ENCODE results near the gene ARFIP1.

Gene ARFIP1

GRCh38 chr4:152949930-152950329, 170.2 kb downstream of the ARFIP1 start:
- TF ChIP-seq CTCF (IDR thresholded peaks at IDR 0.05; ENCODE audit: insufficient read depth, low read depth, low read length, missing control alignments), result no peak
- no peak for DNase-seq (ENCODE audit: low read depth)
- no peak overlapping the region for H3K4me3 ChIP-seq (ENCODE audit: low read length)

- no peak for TF ChIP-seq CTCF (IDR thresholded peaks at IDR 0.05; ENCODE audit: insufficient read depth, low read depth, low read length, missing control alignments)
- H3K4me3 ChIP-seq (ENCODE audit: low read length), result no peak overlapping the region
- DNase-seq (ENCODE audit: low read depth), result no peak
These were observed 170.9 kb downstream of the ARFIP1 start for GRCh38 chr4:152950402-152951274.

GRCh38 chr4:152951348-152951747, 171.6 kb downstream of the ARFIP1 start:
- no peak overlapping the region for H3K4me3 ChIP-seq (ENCODE audit: low read length)
- no peak for DNase-seq (ENCODE audit: low read depth)
- TF ChIP-seq CTCF (IDR thresholded peaks at IDR 0.05; ENCODE audit: insufficient read depth, low read depth, low read length, missing control alignments), result no peak

GRCh38 chr4:152953514-152953913, 173.8 kb downstream of the ARFIP1 start:
- no peak for TF ChIP-seq CTCF (IDR thresholded peaks at IDR 0.05; ENCODE audit: insufficient read depth, low read depth, low read length, missing control alignments)
- H3K4me3 ChIP-seq (ENCODE audit: low read length), result no peak overlapping the region
- DNase-seq (ENCODE audit: low read depth), result no peak

- no peak for TF ChIP-seq CTCF (IDR thresholded peaks at IDR 0.05; ENCODE audit: insufficient read depth, low read depth, low read length, missing control alignments)
- no peak overlapping the region for H3K4me3 ChIP-seq (ENCODE audit: low read length)
- DNase-seq (ENCODE audit: low read depth), result no peak
These were observed 175.0 kb downstream of the ARFIP1 start for GRCh38 chr4:152954741-152955140.

GRCh38 chr4:152956147-152956546, 176.4 kb downstream of the ARFIP1 start:
- DNase-seq (ENCODE audit: low read depth), result no peak
- no peak overlapping the region for H3K4me3 ChIP-seq (ENCODE audit: low read length)
- no peak for TF ChIP-seq CTCF (IDR thresholded peaks at IDR 0.05; ENCODE audit: insufficient read depth, low read depth, low read length, missing control alignments)
